ENCODE data around the gene ANKRD13D.

DNA sequence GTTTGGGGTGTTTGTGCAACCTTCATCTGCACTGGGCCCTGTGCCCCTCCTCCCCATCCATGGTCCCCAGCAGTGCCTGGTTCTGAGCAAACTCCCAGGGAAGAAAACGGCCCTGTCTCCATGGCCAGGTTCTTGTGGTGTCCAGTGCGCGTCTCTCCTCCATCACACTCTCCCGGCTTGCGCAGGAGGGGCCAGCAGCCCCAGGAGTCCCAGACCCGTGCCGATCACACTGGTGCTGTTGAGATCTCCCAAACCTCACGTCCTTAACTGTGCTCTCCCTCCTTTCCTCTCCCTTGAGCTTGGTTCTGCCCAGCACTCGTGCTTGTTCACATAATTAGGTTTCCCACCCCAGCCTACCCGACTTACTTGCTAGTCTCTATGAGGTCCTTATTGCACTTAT is 33.8 kb upstream of the ANKRD13D start:
- TF ChIP-seq, protein P1, sequence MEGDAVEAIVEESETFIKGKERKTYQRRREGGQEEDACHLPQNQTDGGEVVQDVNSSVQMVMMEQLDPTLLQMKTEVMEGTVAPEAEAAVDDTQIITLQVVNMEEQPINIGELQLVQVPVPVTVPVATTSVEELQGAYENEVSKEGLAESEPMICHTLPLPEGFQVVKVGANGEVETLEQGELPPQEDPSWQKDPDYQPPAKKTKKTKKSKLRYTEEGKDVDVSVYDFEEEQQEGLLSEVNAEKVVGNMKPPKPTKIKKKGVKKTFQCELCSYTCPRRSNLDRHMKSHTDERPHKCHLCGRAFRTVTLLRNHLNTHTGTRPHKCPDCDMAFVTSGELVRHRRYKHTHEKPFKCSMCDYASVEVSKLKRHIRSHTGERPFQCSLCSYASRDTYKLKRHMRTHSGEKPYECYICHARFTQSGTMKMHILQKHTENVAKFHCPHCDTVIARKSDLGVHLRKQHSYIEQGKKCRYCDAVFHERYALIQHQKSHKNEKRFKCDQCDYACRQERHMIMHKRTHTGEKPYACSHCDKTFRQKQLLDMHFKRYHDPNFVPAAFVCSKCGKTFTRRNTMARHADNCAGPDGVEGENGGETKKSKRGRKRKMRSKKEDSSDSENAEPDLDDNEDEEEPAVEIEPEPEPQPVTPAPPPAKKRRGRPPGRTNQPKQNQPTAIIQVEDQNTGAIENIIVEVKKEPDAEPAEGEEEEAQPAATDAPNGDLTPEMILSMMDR (IDR thresholded peaks at IDR 0.05): no peak
- TF ChIP-seq GATA2 (CRISPR knock-in tag; IDR thresholded peaks at IDR 0.05) (no peak), POLR2AphosphoS5 (IDR thresholded peaks at IDR 0.05; ENCODE audit: low read depth, low read length) (no peak), RXRA (IDR thresholded peaks at IDR 0.05; ENCODE audit: borderline replicate concordance, low read depth) (no peak), TCF12 (IDR thresholded peaks at IDR 0.05) (no peak), RFX5 (IDR thresholded peaks at IDR 0.05; ENCODE audit: low read length) (no peak)
- TF ChIP-seq, protein P2, sequence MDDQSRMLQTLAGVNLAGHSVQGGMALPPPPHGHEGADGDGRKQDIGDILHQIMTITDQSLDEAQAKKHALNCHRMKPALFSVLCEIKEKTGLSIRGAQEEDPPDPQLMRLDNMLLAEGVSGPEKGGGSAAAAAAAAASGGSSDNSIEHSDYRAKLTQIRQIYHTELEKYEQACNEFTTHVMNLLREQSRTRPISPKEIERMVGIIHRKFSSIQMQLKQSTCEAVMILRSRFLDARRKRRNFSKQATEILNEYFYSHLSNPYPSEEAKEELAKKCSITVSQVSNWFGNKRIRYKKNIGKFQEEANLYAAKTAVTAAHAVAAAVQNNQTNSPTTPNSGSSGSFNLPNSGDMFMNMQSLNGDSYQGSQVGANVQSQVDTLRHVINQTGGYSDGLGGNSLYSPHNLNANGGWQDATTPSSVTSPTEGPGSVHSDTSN (IDR thresholded peaks at IDR 0.05): no peak
- TF ChIP-seq, protein P3, sequence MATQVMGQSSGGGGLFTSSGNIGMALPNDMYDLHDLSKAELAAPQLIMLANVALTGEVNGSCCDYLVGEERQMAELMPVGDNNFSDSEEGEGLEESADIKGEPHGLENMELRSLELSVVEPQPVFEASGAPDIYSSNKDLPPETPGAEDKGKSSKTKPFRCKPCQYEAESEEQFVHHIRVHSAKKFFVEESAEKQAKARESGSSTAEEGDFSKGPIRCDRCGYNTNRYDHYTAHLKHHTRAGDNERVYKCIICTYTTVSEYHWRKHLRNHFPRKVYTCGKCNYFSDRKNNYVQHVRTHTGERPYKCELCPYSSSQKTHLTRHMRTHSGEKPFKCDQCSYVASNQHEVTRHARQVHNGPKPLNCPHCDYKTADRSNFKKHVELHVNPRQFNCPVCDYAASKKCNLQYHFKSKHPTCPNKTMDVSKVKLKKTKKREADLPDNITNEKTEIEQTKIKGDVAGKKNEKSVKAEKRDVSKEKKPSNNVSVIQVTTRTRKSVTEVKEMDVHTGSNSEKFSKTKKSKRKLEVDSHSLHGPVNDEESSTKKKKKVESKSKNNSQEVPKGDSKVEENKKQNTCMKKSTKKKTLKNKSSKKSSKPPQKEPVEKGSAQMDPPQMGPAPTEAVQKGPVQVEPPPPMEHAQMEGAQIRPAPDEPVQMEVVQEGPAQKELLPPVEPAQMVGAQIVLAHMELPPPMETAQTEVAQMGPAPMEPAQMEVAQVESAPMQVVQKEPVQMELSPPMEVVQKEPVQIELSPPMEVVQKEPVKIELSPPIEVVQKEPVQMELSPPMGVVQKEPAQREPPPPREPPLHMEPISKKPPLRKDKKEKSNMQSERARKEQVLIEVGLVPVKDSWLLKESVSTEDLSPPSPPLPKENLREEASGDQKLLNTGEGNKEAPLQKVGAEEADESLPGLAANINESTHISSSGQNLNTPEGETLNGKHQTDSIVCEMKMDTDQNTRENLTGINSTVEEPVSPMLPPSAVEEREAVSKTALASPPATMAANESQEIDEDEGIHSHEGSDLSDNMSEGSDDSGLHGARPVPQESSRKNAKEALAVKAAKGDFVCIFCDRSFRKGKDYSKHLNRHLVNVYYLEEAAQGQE (IDR thresholded peaks at IDR 0.05; ENCODE audit: low read depth, low read length): no peak

Measured in SK-N-SH (cell line).